ENCODE data around the gene F2R.
"Not testable (repeated sequence)": the region's sequence is repeated elsewhere in the genome, so short reads cannot be mapped to it uniquely, and the experiment has no call there.

The F2R gene

DNA sequence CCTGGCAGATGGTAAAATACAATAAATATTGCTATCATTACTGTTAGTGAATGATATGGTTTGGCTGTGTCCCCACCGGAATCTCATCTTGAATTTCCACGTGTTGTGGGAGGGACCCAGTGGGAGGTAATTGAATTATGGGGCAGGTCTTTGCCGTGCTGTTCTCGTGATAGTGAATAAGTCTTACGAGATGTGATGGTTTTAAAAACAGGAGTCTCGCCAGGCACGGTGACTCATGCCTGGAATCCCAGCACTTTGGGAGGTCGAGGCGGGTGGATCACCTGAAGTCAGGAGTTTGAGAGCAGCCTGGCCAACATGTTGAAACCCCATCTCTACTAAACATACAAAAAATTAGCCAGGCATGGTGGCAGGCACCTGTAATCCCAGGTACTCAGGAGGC is 45.2 kb downstream of the F2R start:
- DNase-seq (ENCODE audit: low read depth): peak; percentile 48

DNA sequence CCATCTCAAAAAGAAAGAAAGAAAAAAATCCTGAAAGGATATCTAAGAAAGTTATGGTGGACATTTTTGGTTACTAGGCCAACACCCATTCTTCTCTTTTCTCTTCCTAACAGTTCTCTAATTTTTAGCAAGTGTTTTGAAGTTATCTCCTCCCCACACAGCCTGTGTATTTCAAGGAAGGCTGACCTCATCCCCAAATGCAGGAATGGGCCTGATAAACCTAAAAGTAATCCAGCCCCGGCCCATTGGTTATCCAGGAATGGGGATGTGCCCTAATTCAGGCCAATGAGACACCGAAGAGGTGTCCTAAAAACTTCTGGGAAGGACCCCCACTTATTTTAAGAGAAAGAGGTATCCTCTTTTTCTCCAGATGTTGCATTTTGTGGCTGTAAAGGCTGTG is 46.6 kb downstream of the F2R start:
- no peak for DNase-seq (ENCODE audit: low read depth)

DNA sequence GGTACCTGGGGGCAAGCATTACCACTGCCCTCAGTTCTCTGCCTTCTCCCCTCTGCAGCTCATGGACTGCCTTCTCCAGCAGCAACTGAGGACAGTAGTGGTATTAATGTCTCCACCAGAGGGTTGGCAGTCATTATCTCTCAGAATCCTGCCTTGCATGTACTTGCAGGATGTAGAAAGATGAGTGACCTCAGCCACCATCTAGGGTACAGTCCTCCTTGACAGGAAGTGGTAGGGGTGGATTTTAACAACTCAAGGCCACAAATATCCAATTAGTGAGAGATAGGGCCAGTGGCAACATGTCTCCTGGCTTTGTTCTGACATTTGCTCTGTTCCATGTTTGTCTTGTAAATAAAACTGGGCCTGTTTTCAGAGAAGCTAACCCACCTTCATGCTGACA is 47.2 kb downstream of the F2R start:
- no peak for DNase-seq (ENCODE audit: low read depth)

DNA sequence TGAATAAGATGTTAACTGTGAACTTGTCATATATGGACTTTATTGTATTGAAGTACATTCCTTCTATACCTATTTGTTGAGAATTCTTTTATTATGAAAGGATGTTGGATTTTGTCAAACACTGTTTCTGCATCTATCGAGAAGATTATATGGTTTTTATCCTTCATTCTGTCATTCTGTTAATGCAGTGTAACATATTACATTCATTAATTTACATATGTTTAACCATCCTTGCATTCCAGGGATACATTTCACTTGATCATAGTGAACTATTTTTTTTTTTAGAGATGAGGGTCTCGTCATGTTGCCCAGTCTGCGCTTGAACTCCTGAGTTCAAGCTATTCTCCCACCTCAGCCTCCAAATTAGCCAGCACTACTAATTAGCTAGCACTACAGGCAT is 48.4 kb downstream of the F2R start:
- DNase-seq (ENCODE audit: low read depth): no peak

DNA sequence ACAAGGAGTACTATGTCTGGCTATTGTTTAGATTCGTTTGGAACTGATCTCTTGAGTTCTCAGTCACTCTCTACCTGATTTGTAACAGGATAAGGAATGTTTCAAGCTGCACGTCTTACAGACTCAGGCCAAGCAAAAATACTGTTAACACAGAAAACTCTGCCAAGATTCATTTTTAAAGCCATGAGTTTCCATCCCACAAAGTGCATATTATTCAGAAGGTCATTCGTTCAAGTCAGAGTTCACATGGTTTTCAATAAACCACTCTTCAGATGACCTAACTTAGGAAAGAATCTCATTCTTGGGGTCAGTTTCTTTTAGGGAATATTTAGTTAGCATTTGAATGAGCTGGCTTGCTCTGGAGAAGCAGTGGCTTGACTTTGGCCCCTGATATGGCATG is 49.3 kb downstream of the F2R start:
- no peak for DNase-seq (ENCODE audit: low read depth)

DNA sequence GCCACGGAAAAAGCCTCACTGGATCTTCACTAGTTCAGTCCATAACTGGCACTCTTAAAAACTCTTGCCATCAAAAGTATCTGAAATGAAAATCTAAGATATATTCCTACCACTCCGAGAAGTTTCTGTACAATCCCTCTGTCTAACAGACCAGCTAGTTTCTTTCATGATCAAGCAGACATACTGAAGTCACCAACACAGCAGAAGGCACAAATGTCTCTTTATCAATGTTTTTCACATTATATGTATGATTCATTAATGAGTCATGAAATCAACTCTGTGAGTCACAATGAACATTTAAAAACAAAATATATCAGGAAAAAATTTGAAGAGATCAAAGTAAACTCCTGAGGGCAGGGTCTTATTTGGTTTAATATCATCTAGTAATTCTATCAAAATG is 50.8 kb downstream of the F2R start:
- no peak for DNase-seq (ENCODE audit: low read depth)

DNA sequence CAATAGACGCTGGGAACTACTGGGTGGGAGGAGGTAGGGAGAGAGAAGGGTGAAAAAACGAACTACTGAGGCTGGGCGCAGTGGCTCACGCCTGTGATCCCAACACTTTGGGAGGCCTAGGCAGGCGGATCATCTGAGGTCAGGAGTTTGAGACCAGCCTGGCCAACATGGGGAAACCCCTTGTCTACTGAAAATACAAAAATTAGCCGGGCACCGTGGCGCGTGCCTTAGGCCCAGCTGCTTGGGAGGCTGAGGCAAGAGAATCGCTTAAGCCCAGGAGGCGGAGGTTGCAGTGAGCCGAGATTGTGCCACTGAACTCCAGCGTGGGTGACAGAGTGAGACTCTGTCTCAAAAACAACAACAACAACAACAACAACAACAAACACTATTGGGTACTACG is 55.1 kb downstream of the F2R start:
- not testable (repeated sequence) for DNase-seq (ENCODE audit: low read depth)

DNA sequence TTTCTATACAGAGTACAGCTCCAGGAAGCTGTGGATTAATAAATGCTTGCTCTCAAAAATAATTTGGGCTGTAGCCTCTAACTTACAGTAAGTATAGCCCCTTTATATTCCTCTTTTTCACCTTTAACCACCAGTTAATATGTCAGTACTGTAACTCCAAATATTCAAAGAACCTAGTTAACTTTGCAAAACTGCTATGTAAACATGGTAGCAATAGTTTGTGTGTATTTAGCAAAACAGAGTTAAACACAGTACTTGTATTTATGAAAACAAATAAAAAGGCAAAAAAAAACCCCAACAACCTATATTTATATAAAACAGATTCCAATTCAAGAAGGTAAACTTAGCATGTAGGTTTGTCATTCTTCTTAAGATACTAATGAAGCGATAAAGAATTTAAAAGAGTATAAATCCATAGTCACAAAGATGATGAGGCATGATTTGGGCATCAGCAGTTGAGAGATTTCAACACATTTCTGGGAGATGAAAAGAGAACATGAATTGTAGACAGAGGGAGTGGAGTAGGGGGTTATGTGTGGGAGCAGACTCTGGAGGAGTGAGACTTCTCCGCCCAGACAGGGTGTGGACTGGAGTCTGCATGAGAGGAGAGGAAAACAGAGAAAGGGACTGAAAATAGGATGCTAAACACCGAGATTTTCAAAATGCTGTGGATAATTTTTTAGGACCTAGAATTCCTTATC is 55.9 kb downstream of the F2R start:
- DNase-seq (ENCODE audit: low read depth): peak; percentile 76

DNA sequence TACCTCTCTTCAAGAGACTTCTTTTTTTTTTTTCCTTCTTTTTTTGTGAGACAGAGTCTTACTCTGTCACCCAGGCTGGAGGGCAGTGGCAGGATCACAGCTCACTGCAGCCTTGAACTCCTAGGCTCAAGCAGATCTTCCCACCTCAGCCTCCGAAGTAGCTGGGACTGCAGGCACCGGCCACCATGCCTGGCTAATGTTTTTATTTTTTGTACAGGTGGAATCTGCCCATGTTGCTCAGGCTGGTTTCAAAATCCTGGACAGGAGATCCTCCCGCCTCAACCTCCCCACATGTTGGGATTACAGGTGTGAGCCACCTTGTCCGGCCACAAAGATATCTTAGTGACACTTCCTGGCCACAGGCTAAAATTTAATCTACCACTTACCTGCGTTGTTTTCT is 60.0 kb downstream of the F2R start:
- DNase-seq (ENCODE audit: low read depth): no peak

DNA sequence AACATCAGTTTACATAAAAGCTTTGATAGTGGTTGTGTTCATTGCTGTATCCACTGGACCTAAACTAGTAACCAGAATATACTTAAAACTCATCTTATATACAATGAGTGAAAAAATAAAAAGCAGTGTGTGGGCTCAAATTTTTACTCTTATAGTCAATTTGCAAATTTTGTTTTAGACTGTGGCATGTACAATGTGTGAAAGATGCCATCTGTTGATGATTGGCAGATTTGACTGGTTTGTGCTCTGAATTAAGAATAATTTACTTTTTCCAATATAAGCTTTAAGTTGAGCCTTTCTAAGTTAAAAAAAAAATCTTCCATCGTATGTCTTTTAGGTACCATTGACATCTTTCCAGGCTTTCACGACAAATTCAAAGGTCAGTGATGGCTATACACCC is 60.5 kb downstream of the F2R start:
- DNase-seq (ENCODE audit: low read depth): no peak

DNA sequence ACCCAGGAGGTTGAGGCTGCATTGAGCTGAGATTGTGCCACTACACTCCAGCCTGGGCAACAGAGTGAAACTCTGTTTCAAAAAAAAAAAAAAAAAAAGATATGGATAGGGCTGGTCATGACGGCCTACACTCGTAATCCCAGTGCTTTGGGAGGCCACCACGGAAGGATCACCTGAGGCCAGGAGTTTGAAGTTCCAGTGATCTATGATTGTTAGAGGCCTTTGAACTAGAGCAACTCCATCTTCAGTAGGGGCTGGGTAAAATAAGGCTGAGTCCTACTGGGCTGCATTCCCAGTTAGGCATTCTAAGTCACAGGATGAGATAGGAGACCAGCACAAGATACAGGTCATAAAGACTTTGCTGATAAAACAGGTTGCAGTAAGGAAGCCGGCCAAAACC is 64.7 kb downstream of the F2R start:
- DNase-seq (ENCODE audit: low read depth): not testable (repeated sequence)

DNA sequence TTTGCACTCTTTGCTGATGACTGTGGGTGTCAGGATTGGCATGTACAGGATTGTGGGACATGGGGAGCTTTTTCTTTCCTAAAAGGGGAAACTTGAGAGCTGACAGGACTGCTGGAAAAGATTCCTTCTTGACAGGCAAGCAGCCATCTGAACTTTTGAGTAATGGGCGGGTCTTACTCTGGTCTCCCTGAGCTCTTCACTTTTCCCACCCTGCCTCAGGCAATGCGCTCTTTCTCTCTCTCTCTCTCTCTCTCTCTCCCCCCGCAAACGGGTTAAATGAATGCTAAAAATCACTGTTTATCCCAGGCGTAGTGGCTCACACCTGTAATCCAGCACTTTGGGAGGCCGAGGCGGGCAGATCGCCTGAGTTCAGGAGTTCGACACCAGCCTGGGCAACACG is 65.8 kb downstream of the F2R start:
- no peak for DNase-seq (ENCODE audit: low read depth)

DNA sequence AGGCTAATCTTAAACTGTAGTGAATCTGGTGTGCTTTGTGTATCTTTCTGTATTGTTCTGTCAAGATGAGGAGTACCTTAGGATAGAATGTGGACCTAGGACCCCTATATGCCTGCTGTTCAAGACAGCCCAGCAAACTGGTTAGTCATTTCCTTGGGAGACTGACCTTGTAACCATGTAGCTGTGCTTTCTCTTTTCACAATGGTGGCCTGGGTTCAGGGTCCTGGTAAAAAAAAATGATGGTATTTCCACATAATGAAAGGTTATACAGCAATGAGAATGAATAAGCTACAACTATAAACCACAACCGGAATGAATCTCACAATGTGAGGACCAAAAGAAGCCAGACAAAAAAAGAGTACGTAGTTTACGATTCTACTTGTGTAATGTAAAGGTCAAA is 66.5 kb downstream of the F2R start:
- DNase-seq (ENCODE audit: low read depth): no peak
